Activated CD4-positive, alpha-beta memory T cell treated with anti-CD3 and anti-CD28 coated beads for 36 hours (primary cell): ENCODE data around the gene CRY2. TPM values are rescaled to one million over a fixed set of nuclear protein-coding genes. Genes with fewer than 3 reads are reported as not detected.
A peak's percentile ranks its signal among the peaks of the same experiment; 100 is the strongest.
"Not testable (repeated sequence)": the region's sequence is repeated elsewhere in the genome, so short reads cannot be mapped to it uniquely, and the experiment has no call there.

ENCODE experiments used
- CTCF ChIA-PET: fragments of 350-600 bp; sonication (Branson Sonifier 250); formaldehyde crosslinking; loops from one replicate; lab custom pipeline; 2021; ENCODE audit warnings: antibody characterized with exemption, inconsistent platforms; lab: Charles Lee
- POLR2A ChIA-PET: fragments of 350-600 bp; sonication (Branson Sonifier 250); formaldehyde crosslinking; loops from one replicate; lab custom pipeline; 2021; ENCODE audit warnings: antibody characterized with exemption; lab: Charles Lee
- DNase-seq: peaks from one replicate; pipeline ENCODE4 v3.0.0-alpha.2; 2020
- H3K27ac Mint-ChIP-seq: one replicate; pipeline ENCODE4 v1.8.0; 2021; ENCODE audit warnings: mixed read lengths
- H3K27me3 Mint-ChIP-seq: one replicate; pipeline ENCODE4 v1.8.0; 2021; ENCODE audit warnings: mixed read lengths
- H3K36me3 Mint-ChIP-seq: one replicate; pipeline ENCODE4 v1.8.0; 2021; ENCODE audit warnings: mixed read lengths
- H3K4me1 Mint-ChIP-seq: one replicate; pipeline ENCODE4 v1.8.0; 2021; ENCODE audit warnings: low read depth, mixed read lengths
- H3K4me3 Mint-ChIP-seq: one replicate; pipeline ENCODE4 v1.8.0; 2021; ENCODE audit warnings: mild to moderate bottlenecking, mixed read lengths
- H3K9me3 Mint-ChIP-seq: one replicate; pipeline ENCODE4 v1.8.0; 2021; ENCODE audit warnings: mixed read lengths
- intact Hi-C: fragments of 100-400 bp; cut with micrococcal nuclease; formaldehyde crosslinking; loops from one replicate; pipeline ENCODE4 v1.15.1; 2023
- total RNA-seq, 2 experiments: library from RNA; stranded (reverse); gene quantifications; one replicate each; pipeline ENCODE4 v1.2.3, GENCODE V29; 2021

Gene CRY2
- total RNA-seq, 2 experiments from 2014 or later, result 12.1 to 13.4 TPM

- H3K4me1 Mint-ChIP-seq, result peaks cover 2% of the 10 kb centered on the region
- DNase-seq, result no peak
- ChIA-PET CTCF (no interaction called here), POLR2A (no interaction called here)
- no peak overlapping the region for H3K4me3 Mint-ChIP-seq
- no peaks in the 10 kb centered on the region for H3K27me3 Mint-ChIP-seq
- intact Hi-C loops, result no loop called here
- no peak overlapping the region for H3K27ac Mint-ChIP-seq
- no peaks in the 10 kb centered on the region for H3K9me3 Mint-ChIP-seq
- H3K36me3 Mint-ChIP-seq, result no peaks in the 10 kb centered on the region
Observed at GRCh38 chr11:45815747-45816146, 31.5 kb upstream of the CRY2 start.

GRCh38 chr11:45816614-45817013 is 30.7 kb upstream of the CRY2 start:
- ChIA-PET CTCF (no interaction called here), POLR2A (no interaction called here)
- H3K36me3 Mint-ChIP-seq, result no peaks in the 10 kb centered on the region
- peaks cover 2% of the 10 kb centered on the region for H3K4me1 Mint-ChIP-seq
- no peak overlapping the region for H3K27ac Mint-ChIP-seq
- no peaks in the 10 kb centered on the region for H3K9me3 Mint-ChIP-seq
- no peak for DNase-seq
- no peak overlapping the region for H3K4me3 Mint-ChIP-seq
- intact Hi-C loops, result no loop called here
- no peaks in the 10 kb centered on the region for H3K27me3 Mint-ChIP-seq

GRCh38 chr11:45817191-45817590 is 30.1 kb upstream of the CRY2 start:
- Mint-ChIP-seq H3K9me3 (no peaks in the 10 kb centered on the region), H3K4me3 (no peak overlapping the region), H3K36me3 (no peaks in the 10 kb centered on the region), H3K27me3 (no peaks in the 10 kb centered on the region), H3K4me1 (peaks cover 2% of the 10 kb centered on the region), H3K27ac (no peak overlapping the region)
- ChIA-PET POLR2A (no interaction called here), CTCF (no interaction called here)
- intact Hi-C loops, result no loop called here
- DNase-seq, result no peak

- intact Hi-C loops, result no loop called here
- Mint-ChIP-seq H3K36me3 (no peaks in the 10 kb centered on the region), H3K9me3 (no peaks in the 10 kb centered on the region), H3K27me3 (no peaks in the 10 kb centered on the region), H3K27ac (no peak overlapping the region), H3K4me3 (no peak overlapping the region), H3K4me1 (no peaks in the 10 kb centered on the region)
- DNase-seq, result no peak
- ChIA-PET POLR2A (no interaction called here), CTCF (interaction anchor here (2.5 kb wide), 1 partner anchor 23 kb away, joined by 6 read pairs; no protein-coding TSS in a partner anchor)
Observed at GRCh38 chr11:45818961-45819605, 28.2 kb upstream of the CRY2 start.

- Mint-ChIP-seq H3K4me3 (no peak overlapping the region), H3K27me3 (no peaks in the 10 kb centered on the region), H3K36me3 (no peaks in the 10 kb centered on the region), H3K4me1 (no peaks in the 10 kb centered on the region), H3K27ac (no peak overlapping the region), H3K9me3 (no peaks in the 10 kb centered on the region)
- ChIA-PET CTCF (interaction anchor here (2.5 kb wide), 1 partner anchor 22 kb away, joined by 6 read pairs; no protein-coding TSS in a partner anchor), POLR2A (no interaction called here)
- intact Hi-C loops, result no loop called here
- DNase-seq, result no peak
Observed at GRCh38 chr11:45820211-45820857, 26.9 kb upstream of the CRY2 start.

- H3K4me1 Mint-ChIP-seq, intact Hi-C loops, H3K4me3 Mint-ChIP-seq, H3K27ac Mint-ChIP-seq, POLR2A ChIA-PET, H3K9me3 Mint-ChIP-seq, H3K36me3 Mint-ChIP-seq, DNase-seq: not testable (repeated sequence)
- CTCF ChIA-PET, result interaction anchor here (0.6 kb wide), 1 partner anchor 16 kb away, joined by 3 read pairs; no protein-coding TSS in a partner anchor
- H3K27me3 Mint-ChIP-seq, result peaks cover 15% of the 10 kb centered on the region
Observed at GRCh38 chr11:45826492-45826891, 20.8 kb upstream of the CRY2 start.

- Mint-ChIP-seq H3K9me3 (no peaks in the 10 kb centered on the region), H3K36me3 (no peaks in the 10 kb centered on the region), H3K4me1 (no peaks in the 10 kb centered on the region), H3K4me3 (no peak overlapping the region), H3K27ac (no peak overlapping the region), H3K27me3 (peaks cover 15% of the 10 kb centered on the region)
- ChIA-PET CTCF (interaction anchor here (2.6 kb wide), 1 partner anchor 56 kb away, joined by 10 read pairs; no protein-coding TSS in a partner anchor), POLR2A (no interaction called here)
- intact Hi-C loops, result no loop called here
- DNase-seq, result no peak
Observed at GRCh38 chr11:45827123-45827522, 20.2 kb upstream of the CRY2 start.

- POLR2A ChIA-PET, result no interaction called here
- no peaks in the 10 kb centered on the region for H3K9me3 Mint-ChIP-seq
- CTCF ChIA-PET, result interaction anchor here (2.2 to 2.6 kb wide), 2 partner anchors 14 to 58 kb away, joined by 8 to 10 read pairs; no protein-coding TSS in a partner anchor
- intact Hi-C loops, result no loop called here
- H3K27ac Mint-ChIP-seq, result no peak overlapping the region
- no peaks in the 10 kb centered on the region for H3K36me3 Mint-ChIP-seq
- no peak for DNase-seq
- no peak overlapping the region for H3K4me3 Mint-ChIP-seq
- peaks cover 4% of the 10 kb centered on the region for H3K4me1 Mint-ChIP-seq
- H3K27me3 Mint-ChIP-seq, result peaks cover 15% of the 10 kb centered on the region
Observed at GRCh38 chr11:45828996-45829395, 18.3 kb upstream of the CRY2 start.

GRCh38 chr11:45830596-45830995 is 16.7 kb upstream of the CRY2 start:
- CTCF ChIA-PET, result interaction anchor here (1.1 kb wide), 1 partner anchor 12 kb away, joined by 3 read pairs; no protein-coding TSS in a partner anchor
- Mint-ChIP-seq H3K27me3 (peaks cover 15% of the 10 kb centered on the region), H3K36me3 (no peaks in the 10 kb centered on the region), H3K9me3 (no peaks in the 10 kb centered on the region), H3K4me1 (peaks cover 11% of the 10 kb centered on the region), H3K4me3 (no peak overlapping the region), H3K27ac (no peak overlapping the region)
- intact Hi-C loops, result no loop called here
- no peak for DNase-seq
- POLR2A ChIA-PET, result no interaction called here

GRCh38 chr11:45832811-45833441 is 14.3 kb upstream of the CRY2 start:
- POLR2A ChIA-PET, result no interaction called here
- intact Hi-C loops, result no loop called here
- peaks cover 11% of the 10 kb centered on the region for H3K4me1 Mint-ChIP-seq
- no peak overlapping the region for H3K4me3 Mint-ChIP-seq
- CTCF ChIA-PET, result interaction anchor here (2.8 kb wide), 1 partner anchor 9 kb away, joined by 23 read pairs; no protein-coding TSS in a partner anchor
- no peaks in the 10 kb centered on the region for H3K9me3 Mint-ChIP-seq
- peaks cover under 1% of the 10 kb centered on the region for H3K27me3 Mint-ChIP-seq
- no peak for DNase-seq
- H3K36me3 Mint-ChIP-seq, result no peaks in the 10 kb centered on the region
- no peak overlapping the region for H3K27ac Mint-ChIP-seq

- Mint-ChIP-seq H3K27ac (no peak overlapping the region), H3K9me3 (no peaks in the 10 kb centered on the region), H3K4me1 (peaks cover 11% of the 10 kb centered on the region), H3K36me3 (no peaks in the 10 kb centered on the region), H3K4me3 (no peak overlapping the region), H3K27me3 (no peaks in the 10 kb centered on the region)
- intact Hi-C loops, result no loop called here
- CTCF ChIA-PET, result interaction anchor here (1.5 to 2.8 kb wide), 3 partner anchors 9 to 62 kb away, joined by 3 to 23 read pairs (median 7); no protein-coding TSS in a partner anchor
- POLR2A ChIA-PET, result no interaction called here
- no peak for DNase-seq
Observed at GRCh38 chr11:45833761-45834160, 13.5 kb upstream of the CRY2 start.

- Mint-ChIP-seq H3K9me3 (no peaks in the 10 kb centered on the region), H3K27ac (peak overlapping the region; percentile 46), H3K4me3 (peak overlapping the region; percentile 45), H3K36me3 (no peaks in the 10 kb centered on the region), H3K27me3 (no peaks in the 10 kb centered on the region), H3K4me1 (peaks cover 11% of the 10 kb centered on the region)
- peak; percentile 24 for DNase-seq
- CTCF ChIA-PET, result interaction anchor here (1.5 to 2.8 kb wide), 4 partner anchors 8 to 63 kb away, joined by 3 to 23 read pairs (median 5); no protein-coding TSS in a partner anchor
- intact Hi-C loops, result no loop called here
- POLR2A ChIA-PET, result interaction anchor here (1.1 kb wide), 1 partner anchor 28 kb away, joined by 6 read pairs; no protein-coding TSS in a partner anchor
Observed at GRCh38 chr11:45834298-45834756, 12.9 kb upstream of the CRY2 start.
